ACHN (cell line): ENCODE measurements around the gene ZFYVE19.
"Not testable (repeated sequence)": the region's sequence is repeated elsewhere in the genome, so short reads cannot be mapped to it uniquely, and the experiment has no call there.

ENCODE experiments used
- DNase-seq: peaks from one replicate; pipeline ENCODE4 v3.0.0-alpha.2; 2015
- in situ Hi-C: cut with HindIII; loops from 2 replicates; pipeline ENCODE4 v1.10.0; 2017; ENCODE audit warnings: low sequenced_read_pairs, low pct_ligation_motif_present, low pct_unique_long_range_greater_than_20kb

ZFYVE19 gene

DNA sequence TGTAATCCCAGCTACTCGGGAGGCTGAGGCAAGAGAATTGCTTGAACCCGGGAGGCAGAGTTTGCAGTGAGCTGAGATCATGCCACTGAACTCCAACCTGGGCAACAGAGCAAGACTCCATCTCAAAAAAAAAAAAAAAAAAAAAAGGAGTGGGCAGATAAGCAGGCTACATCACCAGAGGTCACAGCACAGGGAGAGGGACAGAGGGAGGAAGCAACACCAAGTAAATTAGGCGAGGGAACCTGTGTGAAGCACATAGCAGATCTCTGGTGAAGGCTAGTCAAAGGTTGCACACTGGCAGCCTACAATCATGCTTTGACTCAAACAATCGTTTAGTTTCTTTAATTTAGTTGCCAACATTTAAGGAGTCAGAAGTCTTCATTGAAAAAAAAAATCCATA lies 54.3 kb downstream of the ZFYVE19 start:
- DNase-seq, in situ Hi-C loops: not testable (repeated sequence)

GRCh38 chr15:40863660-40864270 lies 56.9 kb downstream of the ZFYVE19 start:
- in situ Hi-C loops = no loop called here
- DNase-seq = no peak
